ENCODE data around the gene CHIA.

Gene CHIA

DNA sequence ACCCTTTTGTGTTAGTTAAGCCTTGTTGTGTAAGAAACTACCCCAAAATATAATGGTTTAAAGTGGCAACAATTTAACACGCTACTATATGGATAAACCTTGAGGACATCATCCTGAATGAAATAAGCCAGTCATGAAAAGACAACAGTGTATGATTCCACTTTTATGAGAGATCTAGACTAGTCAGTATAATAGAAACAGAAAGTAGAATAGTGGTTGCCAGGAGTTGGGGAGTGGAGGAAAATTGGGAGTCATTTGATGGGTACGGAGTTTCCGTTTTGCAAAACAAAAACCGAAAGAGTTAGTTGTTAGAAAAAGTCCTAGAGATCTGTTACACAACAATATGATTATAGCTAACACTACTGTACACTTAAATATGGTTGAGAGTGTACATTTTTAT is 16.0 kb upstream of the CHIA start:
- Histone ChIP-seq H3K4me1 (ENCODE audit: insufficient read depth, insufficient read length) (no peaks in the 10 kb centered on the region), H3K9me3 (ENCODE audit: insufficient read depth, low read length) (peaks cover 5% of the 10 kb centered on the region; the same call in 1 of the 2 replicates), H3K36me3 (ENCODE audit: insufficient read depth, insufficient read length, low read length) (no peaks in the 10 kb centered on the region), H3K9ac (ENCODE audit: insufficient read length, low read depth) (no peak overlapping the region), H3K4me3 (ENCODE audit: insufficient read length, low read depth) (no peak overlapping the region), H3K27me3 (ENCODE audit: insufficient read depth, insufficient read length) (no peaks in the 10 kb centered on the region)
- DNase-seq (ENCODE audit: low read depth, low spot score) = no peak
- no peak for TF ChIP-seq ZNF274 (IDR thresholded peaks at IDR 0.05; ENCODE audit: low read depth, low read length)
- TF ChIP-seq SUZ12 (IDR thresholded peaks at IDR 0.05; ENCODE audit: extremely low read depth, insufficient read depth, insufficient read length) = no peak
- TF ChIP-seq YY1 (IDR thresholded peaks at IDR 0.05; ENCODE audit: insufficient read depth, insufficient read length) = no peak

DNA sequence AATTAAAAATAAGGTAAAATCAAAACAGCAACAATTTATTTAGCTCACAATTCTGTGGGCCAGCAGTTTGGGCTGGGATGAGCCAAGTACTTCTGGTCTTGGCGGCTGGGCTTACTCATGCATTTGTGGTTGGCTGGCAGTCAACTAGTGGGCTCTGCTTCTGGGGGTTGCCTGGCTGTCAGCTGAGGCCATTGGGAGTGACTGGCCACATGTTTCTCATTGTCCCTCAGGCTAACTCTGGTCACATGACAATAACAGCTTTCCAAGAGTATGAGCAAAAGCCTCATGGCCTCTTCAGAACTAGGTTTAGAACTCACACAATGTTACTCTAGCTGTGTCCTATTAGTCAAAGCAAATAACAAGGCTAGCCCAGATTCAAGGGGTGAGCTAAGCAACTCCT is 15.6 kb upstream of the CHIA start:
- Histone ChIP-seq H3K4me1 (ENCODE audit: insufficient read depth, insufficient read length) (no peaks in the 10 kb centered on the region), H3K27me3 (ENCODE audit: insufficient read depth, insufficient read length) (no peaks in the 10 kb centered on the region), H3K9me3 (ENCODE audit: insufficient read depth, low read length) (peaks cover 5% of the 10 kb centered on the region; the same call in 1 of the 2 replicates), H3K4me3 (ENCODE audit: insufficient read length, low read depth) (no peak overlapping the region), H3K9ac (ENCODE audit: insufficient read length, low read depth) (no peak overlapping the region), H3K36me3 (ENCODE audit: insufficient read depth, insufficient read length, low read length) (no peaks in the 10 kb centered on the region)
- TF ChIP-seq ZNF274 (IDR thresholded peaks at IDR 0.05; ENCODE audit: low read depth, low read length) (no peak), YY1 (IDR thresholded peaks at IDR 0.05; ENCODE audit: insufficient read depth, insufficient read length) (no peak), SUZ12 (IDR thresholded peaks at IDR 0.05; ENCODE audit: extremely low read depth, insufficient read depth, insufficient read length) (no peak)
- DNase-seq (ENCODE audit: low read depth, low spot score) = no peak

DNA sequence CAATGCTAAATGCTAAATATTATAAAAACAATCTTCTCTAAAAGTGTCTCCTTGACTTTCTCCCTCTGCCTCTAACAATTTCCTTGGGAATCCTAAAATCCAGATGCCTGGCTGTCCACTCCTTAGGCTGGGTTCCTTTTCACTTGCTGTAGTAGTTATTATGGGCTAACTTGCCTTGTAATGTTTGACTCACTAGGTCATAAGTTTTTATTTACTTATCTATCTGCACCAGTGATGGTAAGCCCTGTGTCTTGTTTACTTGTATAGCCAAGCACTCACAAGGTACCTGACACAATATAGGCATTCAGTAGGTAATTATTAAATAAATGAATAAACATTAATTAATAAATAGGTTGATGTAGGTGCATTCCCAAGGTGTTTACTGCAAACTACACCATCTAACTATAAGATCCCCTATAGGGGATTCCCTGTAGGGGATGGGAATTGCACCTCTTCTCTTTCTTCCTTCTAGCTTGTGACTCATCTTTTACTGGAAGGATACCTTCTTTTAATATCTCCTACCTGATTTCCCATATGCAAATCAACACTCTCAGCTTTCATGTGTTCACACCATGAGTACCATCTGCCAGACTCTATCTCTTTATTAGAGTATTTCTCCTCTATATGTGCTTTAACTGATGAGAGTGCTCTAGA is 14.7 kb upstream of the CHIA start:
- TF ChIP-seq ZNF274 (IDR thresholded peaks at IDR 0.05; ENCODE audit: low read depth, low read length) = no peak
- TF ChIP-seq SUZ12 (IDR thresholded peaks at IDR 0.05; ENCODE audit: extremely low read depth, insufficient read depth, insufficient read length) = no peak
- no peak for TF ChIP-seq YY1 (IDR thresholded peaks at IDR 0.05; ENCODE audit: insufficient read depth, insufficient read length)
- H3K4me3 ChIP-seq (ENCODE audit: insufficient read length, low read depth) = no peak overlapping the region
- H3K9me3 ChIP-seq (ENCODE audit: insufficient read depth, low read length) = peaks cover 5% of the 10 kb centered on the region; the same call in 1 of the 2 replicates
- H3K36me3 ChIP-seq (ENCODE audit: insufficient read depth, insufficient read length, low read length) = no peaks in the 10 kb centered on the region
- no peaks in the 10 kb centered on the region for H3K27me3 ChIP-seq (ENCODE audit: insufficient read depth, insufficient read length)
- H3K4me1 ChIP-seq (ENCODE audit: insufficient read depth, insufficient read length) = no peaks in the 10 kb centered on the region
- no peak overlapping the region for H3K9ac ChIP-seq (ENCODE audit: insufficient read length, low read depth)
- DNase-seq (ENCODE audit: low read depth, low spot score) = no peak

DNA sequence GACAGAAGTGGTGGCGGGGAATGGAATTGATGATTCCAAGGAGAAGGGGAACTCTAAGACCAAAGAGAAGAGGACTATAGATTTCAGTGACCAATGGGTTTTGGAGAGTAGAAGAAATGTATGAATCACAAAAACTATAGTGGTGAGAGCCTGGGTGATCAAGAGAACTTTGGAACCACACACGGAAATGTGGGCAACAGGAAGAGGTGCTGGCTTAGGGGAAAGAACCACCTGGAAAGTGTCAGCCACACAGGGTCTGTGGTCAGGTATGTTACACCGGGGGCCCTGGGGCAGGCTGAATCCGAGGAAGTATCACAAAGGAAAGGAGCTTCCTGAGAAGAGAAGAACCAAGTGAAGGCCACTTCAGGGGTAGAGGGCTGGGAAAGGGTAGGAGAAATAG is 11.5 kb upstream of the CHIA start:
- TF ChIP-seq YY1 (IDR thresholded peaks at IDR 0.05; ENCODE audit: insufficient read depth, insufficient read length) (no peak), SUZ12 (IDR thresholded peaks at IDR 0.05; ENCODE audit: extremely low read depth, insufficient read depth, insufficient read length) (no peak), ZNF274 (IDR thresholded peaks at IDR 0.05; ENCODE audit: low read depth, low read length) (no peak)
- no peaks in the 10 kb centered on the region for H3K27me3 ChIP-seq (ENCODE audit: insufficient read depth, insufficient read length)

DNA sequence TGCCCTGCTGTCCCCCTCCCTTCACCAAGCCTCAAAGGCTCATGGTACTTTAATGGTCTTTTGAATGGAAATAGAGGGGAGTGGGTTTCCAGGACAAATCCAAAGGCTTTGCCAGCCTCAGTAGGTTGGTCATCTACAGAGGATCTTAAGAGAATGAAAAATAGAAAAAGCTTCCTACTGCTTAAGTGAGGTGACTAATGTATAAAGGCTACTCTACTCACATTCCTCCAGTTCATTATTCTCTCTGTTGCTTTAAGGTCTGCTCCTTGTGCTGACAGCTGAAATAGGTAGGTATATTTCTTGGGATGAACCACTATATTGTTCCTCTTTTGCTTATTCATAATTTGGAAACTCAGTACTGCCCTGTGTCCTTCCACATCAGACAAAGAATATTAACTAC is 10.4 kb upstream of the CHIA start:
- H3K36me3 ChIP-seq (ENCODE audit: insufficient read depth, insufficient read length, low read length) = no peaks in the 10 kb centered on the region
- H3K4me1 ChIP-seq (ENCODE audit: insufficient read depth, insufficient read length) = no peaks in the 10 kb centered on the region
- H3K4me3 ChIP-seq (ENCODE audit: insufficient read length, low read depth) = no peak overlapping the region
- H3K9ac ChIP-seq (ENCODE audit: insufficient read length, low read depth) = no peak overlapping the region
- peaks cover 5% of the 10 kb centered on the region; the same call in 1 of the 2 replicates for H3K9me3 ChIP-seq (ENCODE audit: insufficient read depth, low read length)
- TF ChIP-seq YY1 (IDR thresholded peaks at IDR 0.05; ENCODE audit: insufficient read depth, insufficient read length) (no peak), ZNF274 (IDR thresholded peaks at IDR 0.05; ENCODE audit: low read depth, low read length) (no peak), SUZ12 (IDR thresholded peaks at IDR 0.05; ENCODE audit: extremely low read depth, insufficient read depth, insufficient read length) (no peak)
- no peak for DNase-seq (ENCODE audit: low read depth, low spot score)
- no peaks in the 10 kb centered on the region for H3K27me3 ChIP-seq (ENCODE audit: insufficient read depth, insufficient read length)

More for the DNA sequence above, 11.5 kb upstream of the CHIA start:
- Histone ChIP-seq H3K9me3 (ENCODE audit: insufficient read depth, low read length) (peaks cover 5% of the 10 kb centered on the region; the same call in 1 of the 2 replicates), H3K36me3 (ENCODE audit: insufficient read depth, insufficient read length, low read length) (no peaks in the 10 kb centered on the region), H3K4me1 (ENCODE audit: insufficient read depth, insufficient read length) (no peaks in the 10 kb centered on the region), H3K9ac (ENCODE audit: insufficient read length, low read depth) (no peak overlapping the region), H3K4me3 (ENCODE audit: insufficient read length, low read depth) (no peak overlapping the region)
- no peak for DNase-seq (ENCODE audit: low read depth, low spot score)

DNA sequence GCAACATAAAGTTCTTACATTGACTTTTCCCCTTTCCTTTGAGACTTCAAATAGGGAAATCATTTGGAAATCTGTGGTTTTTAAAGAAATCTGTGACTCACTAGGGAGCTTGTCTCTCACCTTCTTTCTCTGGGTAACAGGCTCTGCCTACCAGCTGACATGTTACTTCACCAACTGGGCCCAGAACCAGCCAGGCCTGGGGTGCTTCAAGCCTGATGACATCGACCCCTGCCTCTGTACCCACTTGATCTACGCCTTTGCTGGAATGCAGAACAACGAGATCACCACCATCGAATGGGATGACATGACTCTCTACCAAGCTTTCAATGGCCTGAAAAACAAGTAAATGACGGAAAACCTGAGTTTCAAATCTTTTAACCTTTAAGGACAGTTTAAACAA is 9.2 kb upstream of the CHIA start:
- no peak for DNase-seq (ENCODE audit: low read depth, low spot score)
- no peaks in the 10 kb centered on the region for H3K36me3 ChIP-seq (ENCODE audit: insufficient read depth, insufficient read length, low read length)
- TF ChIP-seq SUZ12 (IDR thresholded peaks at IDR 0.05; ENCODE audit: extremely low read depth, insufficient read depth, insufficient read length) = no peak
- TF ChIP-seq ZNF274 (IDR thresholded peaks at IDR 0.05; ENCODE audit: low read depth, low read length) = no peak
- TF ChIP-seq YY1 (IDR thresholded peaks at IDR 0.05; ENCODE audit: insufficient read depth, insufficient read length) = no peak
- H3K9me3 ChIP-seq (ENCODE audit: insufficient read depth, low read length) = peaks cover 5% of the 10 kb centered on the region; the same call in 1 of the 2 replicates
- H3K27me3 ChIP-seq (ENCODE audit: insufficient read depth, insufficient read length) = no peaks in the 10 kb centered on the region
- no peak overlapping the region for H3K4me3 ChIP-seq (ENCODE audit: insufficient read length, low read depth)
- H3K4me1 ChIP-seq (ENCODE audit: insufficient read depth, insufficient read length) = no peaks in the 10 kb centered on the region
- no peak overlapping the region for H3K9ac ChIP-seq (ENCODE audit: insufficient read length, low read depth)

DNA sequence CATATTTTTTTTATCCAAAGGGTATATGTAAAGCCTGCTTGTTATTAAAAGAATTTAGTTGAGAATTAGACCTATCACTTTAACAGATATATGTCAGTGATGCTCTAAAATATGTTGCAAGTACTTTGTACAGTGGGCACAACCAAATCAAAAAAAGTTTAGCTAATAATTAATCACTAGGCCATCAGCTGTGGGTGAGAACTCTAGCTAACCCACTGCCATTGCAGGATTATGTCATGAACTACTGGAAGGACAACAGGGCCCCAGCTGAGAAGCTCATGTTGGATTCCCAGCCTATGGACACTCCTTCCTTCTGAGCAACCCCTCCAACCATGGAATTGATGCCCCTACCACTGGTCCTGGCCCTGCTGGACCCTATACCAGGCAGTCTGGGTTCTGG is 6.8 kb upstream of the CHIA start:
- Histone ChIP-seq H3K36me3 (ENCODE audit: insufficient read depth, insufficient read length, low read length) (no peaks in the 10 kb centered on the region), H3K4me1 (ENCODE audit: insufficient read depth, insufficient read length) (no peaks in the 10 kb centered on the region), H3K27me3 (ENCODE audit: insufficient read depth, insufficient read length) (no peaks in the 10 kb centered on the region), H3K9me3 (ENCODE audit: insufficient read depth, low read length) (no peaks in the 10 kb centered on the region), H3K4me3 (ENCODE audit: insufficient read length, low read depth) (no peak overlapping the region), H3K9ac (ENCODE audit: insufficient read length, low read depth) (no peak overlapping the region)
- no peak for DNase-seq (ENCODE audit: low read depth, low spot score)
- no peak for TF ChIP-seq YY1 (IDR thresholded peaks at IDR 0.05; ENCODE audit: insufficient read depth, insufficient read length)
